Left renal cortex interstitium (tissue), 4 donors: ENCODE data around the gene EPS8. TPM values are rescaled to one million over a fixed set of nuclear protein-coding genes. Genes with fewer than 3 reads are reported as not detected.

ENCODE experiments used
- DNase-seq, 4 donors: peaks; one replicate each; pipeline ENCODE4 v3.0.0-alpha.2; 2013; ENCODE audit warnings: low read depth in 4 of 4, low spot score in 2 of 4, missing footprints in 1 of 4
- polyA plus RNA-seq, 4 donors: library from polyadenylated mRNA; unstranded; fragments of 120-200 nt; gene quantifications; one replicate each; pipeline ENCODE4 v1.2.1, GENCODE V29; 2013; ENCODE audit not compliant: insufficient read length in 4 of 4

Gene EPS8
- 10 to 100 TPM; 48.3 to 65.0 (median 59.8) TPM for polyA plus RNA-seq

DNA sequence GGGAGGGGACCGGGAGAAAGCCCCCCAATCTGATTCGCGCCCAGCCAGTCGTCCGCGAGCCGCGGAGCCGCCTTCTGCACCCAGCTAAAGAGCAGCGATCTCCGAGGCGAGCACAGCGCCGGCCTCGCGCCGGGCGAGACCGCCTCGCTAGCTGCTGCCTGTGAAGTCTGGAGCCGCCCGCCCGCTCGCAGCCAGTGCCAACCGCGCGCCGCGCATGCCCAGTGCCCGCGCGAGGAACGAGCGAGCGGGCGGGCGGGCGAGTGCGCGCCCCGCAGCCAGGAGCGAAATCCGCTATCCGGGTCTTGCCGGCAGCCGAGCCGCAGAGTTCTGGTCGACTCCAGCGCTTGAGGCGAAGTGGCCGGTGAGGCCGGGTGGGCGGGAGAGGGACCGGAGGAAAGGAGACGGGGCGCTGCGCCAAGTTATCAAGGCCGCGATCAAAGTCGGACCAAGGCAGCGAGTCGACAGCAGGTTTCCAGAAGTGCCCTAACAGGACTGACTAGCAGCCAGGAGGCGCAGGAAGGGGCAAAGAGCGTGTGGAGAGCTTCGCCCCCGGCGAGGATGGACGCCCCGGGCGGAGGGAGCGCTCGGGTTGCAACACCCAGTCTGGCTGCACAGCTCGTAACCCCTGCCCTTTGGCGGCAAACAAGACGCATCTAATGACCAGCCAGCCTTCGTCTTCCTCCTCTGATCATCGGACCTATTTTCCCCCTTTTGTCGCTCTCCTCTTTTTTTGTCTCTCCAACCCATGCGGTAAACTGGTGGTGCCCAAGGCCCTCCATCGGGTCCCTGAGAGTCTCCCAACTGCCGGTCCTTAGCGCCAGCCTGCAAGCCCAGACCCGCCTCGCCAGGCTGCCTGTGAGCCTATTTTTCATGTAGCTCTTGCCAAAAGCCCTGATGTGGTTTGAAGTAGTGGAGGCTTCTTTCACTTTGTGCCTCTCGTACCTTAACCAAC is at the start of gene EPS8:
Gene EPS8, minus strand, starts transcription at position 169 of the 952 bp plus-strand sequence. CDS start 106,437 bp downstream, outside the sequence.
- DNase-seq, result peak in 3 of 4 donors; percentile 81 to 88 (median 84)

- no peak for DNase-seq
Observed at GRCh38 chr12:15837141-15837790, 48.1 kb upstream of the EPS8 start.

DNA sequence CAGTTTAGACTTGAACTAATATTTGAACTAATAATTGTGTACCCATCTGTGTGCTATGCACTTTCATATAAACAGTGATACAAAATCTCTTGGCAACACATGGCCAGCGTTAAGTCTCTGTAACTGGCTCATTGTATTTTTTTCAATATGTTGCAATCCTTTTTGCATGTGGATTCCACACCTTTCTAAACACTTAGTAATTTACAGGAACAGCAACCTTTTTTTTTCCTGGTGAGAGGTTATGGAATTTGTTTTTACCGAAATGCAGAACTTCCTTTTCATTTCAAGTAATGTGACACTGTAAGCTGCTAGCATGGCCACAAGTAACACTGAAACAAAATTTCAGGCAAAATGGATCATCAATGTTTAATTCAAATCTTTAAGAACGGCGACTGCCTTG is 45.4 kb upstream of the EPS8 start:
- no peak for DNase-seq

DNA sequence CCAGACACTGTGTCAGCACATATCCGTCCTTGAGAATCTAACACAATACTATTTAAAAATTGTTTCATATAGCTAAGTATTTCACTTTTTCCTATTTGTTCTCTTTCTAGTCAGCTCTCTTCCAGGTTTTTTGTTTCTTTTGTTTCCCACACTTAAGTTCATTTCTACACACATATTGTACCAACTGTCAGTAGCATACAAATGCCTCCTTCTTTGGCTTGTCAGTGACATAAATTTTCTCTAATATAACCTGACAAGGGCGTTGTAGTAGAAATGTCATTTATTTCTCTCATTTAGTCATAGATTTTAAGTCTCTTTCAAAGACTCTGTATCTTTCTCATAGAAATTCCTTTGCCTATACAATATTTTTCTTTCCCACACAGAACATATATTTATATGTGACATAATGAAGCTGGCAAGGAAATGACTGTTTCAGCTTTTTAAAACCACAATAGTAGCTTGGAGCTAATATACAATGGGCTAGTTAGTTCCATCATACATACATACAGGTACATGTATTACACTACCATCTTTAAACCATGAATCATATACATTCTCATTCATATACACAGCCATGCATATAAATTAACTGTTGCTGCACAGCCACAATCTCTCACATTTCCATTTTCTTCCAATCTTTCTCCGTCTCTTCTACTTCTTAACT is 42.3 kb upstream of the EPS8 start:
- DNase-seq, result no peak

DNA sequence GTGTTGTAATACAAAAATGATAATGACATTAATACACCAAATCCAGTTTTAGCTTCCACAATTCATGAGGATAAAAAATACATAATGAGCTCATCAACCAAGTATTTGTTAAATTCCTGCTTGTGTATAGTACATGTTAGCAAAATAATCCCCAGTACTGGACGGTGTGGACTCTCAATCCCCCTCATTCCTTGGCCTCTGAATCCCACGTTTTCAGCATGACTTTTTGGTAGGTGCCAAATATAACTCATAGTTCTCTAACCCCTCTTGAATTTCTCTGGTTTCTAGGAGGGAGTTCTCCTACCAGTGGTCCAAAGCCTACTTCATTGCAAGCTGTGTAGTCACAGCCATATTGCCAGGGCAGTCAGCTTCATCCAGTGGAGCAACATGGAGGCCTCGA is 41.4 kb upstream of the EPS8 start:
- no peak for DNase-seq

GRCh38 chr12:15829949-15830348 is 40.8 kb upstream of the EPS8 start:
- no peak for DNase-seq

GRCh38 chr12:15829255-15829654 is 40.1 kb upstream of the EPS8 start:
- DNase-seq, result no peak

DNA sequence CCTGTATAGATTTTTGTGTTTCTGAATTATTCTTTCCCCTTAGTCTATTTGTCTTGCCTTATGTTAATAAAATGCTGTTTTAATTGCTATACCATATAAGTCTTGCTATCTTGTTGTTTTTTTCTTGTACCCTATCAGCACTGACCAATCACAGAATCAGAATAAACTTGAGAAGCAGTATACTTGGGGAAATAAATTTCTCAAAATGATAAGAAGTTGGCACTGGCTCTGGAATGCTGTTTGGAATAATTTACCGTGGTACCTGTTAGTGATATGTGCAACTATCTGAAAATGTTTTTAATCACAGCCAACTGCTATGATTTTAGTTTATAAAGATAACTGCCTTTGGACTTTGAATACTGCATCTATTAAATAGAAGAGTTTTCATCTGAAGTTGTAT is 37.9 kb upstream of the EPS8 start:
- DNase-seq, result no peak

DNA sequence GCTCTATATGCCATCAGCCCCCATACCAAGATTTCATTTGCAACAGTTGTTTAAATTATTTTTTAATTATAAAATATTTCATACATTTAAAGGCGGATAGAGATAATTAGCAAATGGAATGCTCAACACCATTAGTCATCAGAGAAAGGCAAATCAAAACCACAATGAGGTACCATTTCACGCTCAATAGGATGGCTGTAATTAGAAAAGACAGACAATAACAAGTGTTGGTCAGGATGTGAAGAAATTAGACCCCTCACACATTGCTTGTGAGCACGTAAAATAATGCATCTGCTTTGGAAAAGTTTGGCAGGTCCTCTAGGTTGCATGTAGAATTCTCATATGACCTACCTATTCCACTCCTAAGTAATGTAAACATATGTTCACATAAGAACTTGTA is 35.3 kb upstream of the EPS8 start:
- DNase-seq, result no peak

GRCh38 chr12:15823360-15824128 is 34.4 kb upstream of the EPS8 start:
- DNase-seq, result no peak

DNA sequence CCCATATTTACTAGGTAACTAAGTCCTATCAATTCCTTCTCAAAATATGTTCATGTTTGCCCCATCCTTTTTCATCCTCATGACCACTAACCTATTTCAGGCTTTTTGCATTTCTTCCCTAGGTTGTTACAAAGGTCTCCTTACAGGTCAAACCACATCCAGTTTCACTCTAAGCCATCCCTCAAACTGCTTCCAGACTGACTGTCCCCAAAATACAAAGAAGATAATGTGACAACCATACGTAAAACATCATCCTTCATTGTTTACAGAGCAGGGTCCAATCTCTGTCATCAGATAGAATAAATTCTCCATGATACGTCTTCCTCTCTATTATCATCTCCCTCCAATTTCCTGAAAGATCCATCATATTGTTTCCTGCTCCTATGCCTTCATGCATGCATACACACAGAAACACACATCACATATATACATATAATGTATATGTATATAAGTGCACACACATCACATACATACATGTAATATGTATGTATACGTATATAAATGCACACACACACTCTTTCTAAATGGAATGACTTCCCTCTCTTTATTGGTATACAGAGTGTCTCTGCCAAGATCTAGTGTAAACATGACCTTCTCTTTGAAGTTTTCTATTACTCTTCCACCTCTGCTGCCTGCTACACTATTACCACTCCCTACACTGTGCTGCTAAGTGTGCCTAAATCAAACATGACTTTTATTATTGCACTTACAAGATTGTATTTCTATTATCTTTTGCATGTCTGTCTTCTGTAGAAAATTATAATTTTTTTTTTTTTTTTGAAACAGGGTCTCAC is 30.7 kb upstream of the EPS8 start:
- DNase-seq, result no peak

DNA sequence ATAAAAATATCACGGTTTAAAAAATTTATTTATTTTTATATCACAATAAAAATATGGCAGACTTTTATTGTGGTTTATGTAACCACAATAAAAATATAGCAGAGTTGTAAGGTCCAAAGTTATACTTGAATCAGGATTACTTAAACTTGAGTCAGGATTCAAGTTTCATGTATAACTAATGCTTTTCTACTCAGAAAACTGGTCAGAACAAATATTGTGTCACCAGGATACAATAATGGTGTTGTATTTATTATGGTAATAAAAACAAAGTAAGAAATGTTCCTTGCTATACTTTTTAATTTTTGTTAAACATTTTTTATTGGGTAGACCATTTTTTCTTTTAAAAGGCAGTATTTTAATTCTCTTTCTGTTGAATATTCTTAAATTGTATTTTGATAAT is 29.2 kb upstream of the EPS8 start:
- DNase-seq, result no peak

- no peak for DNase-seq
Observed at GRCh38 chr12:15815730-15816129, 26.5 kb upstream of the EPS8 start.

GRCh38 chr12:15811214-15812127 is 22.3 kb upstream of the EPS8 start:
- peak in 1 of 4 donors; percentile 10 for DNase-seq

- DNase-seq, result peak in 2 of 4 donors; percentile 21 to 24
Observed at GRCh38 chr12:15808652-15809051, 19.5 kb upstream of the EPS8 start.

DNA sequence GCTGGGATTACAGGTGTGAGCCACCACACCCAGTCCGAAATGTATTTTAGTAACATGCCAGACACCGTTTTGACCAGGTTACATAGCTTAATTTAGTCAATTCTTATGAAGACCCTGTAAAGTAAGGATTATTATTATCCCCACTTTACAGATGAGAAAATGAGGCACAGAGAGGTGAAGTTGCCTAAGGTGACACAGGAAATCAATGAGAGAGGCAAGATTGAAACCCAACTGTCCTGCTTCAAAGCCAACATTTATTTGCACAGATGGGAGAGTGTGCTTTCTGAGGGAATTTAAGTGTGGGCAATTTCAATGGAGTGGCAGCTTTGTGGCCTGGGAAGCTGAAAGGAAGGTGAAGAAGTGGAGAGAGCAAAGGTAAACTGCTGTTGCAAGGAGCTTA is 19.1 kb upstream of the EPS8 start:
- no peak for DNase-seq

GRCh38 chr12:15806826-15807225 is 17.6 kb upstream of the EPS8 start:
- no peak for DNase-seq
